OCI-LY3 (cell line): ENCODE measurements around the gene PIK3R6.
A peak's percentile ranks its signal among the peaks of the same experiment; 100 is the strongest.

Experiments
- H2AFZ ChIP-seq: fragments of 200-600, 300-600 bp; shearing (Covaris generic); 2 replicates; pipeline ENCODE4 v1.6.0; 2014; ENCODE audit warnings: antibody characterized with exemption, low read depth, low read length
- H3K27ac ChIP-seq: fragments of 200-600, 300-600 bp; sonication (generic); 2 replicates; pipeline ENCODE4 v1.5.1; 2014; ENCODE audit warnings: mild to moderate bottlenecking, low read length, moderate library complexity, mixed read lengths
- H3K27me3 ChIP-seq: fragments of 200-600, 300-600 bp; sonication (generic); 2 replicates; pipeline ENCODE4 v1.6.1; 2014; ENCODE audit warnings: low read depth, low read length, mixed read lengths
- H3K36me3 ChIP-seq: fragments of 200-600, 300-600 bp; sonication (generic); replicated peaks from 2 replicates; pipeline ENCODE3; 2014; ENCODE audit warnings: low read depth, low read length, mixed read lengths
- H3K4me1 ChIP-seq: fragments of 300-600, 200-600 bp; sonication (generic); 2 replicates; pipeline ENCODE4 v1.6.1; 2014; ENCODE audit warnings: low read length, mixed read lengths
- H3K4me2 ChIP-seq: fragments of 200-600, 300-600 bp; sonication (generic); 2 replicates; pipeline ENCODE4 v1.6.1; 2014; ENCODE audit warnings: low read length, mixed read lengths
- H3K4me3 ChIP-seq: fragments of 300-600, 200-600 bp; sonication (generic); 2 replicates; pipeline ENCODE4 v1.5.1; 2014; ENCODE audit warnings: antibody characterized with exemption, mild to moderate bottlenecking, low read length, moderate library complexity
- H3K79me2 ChIP-seq: fragments of 300-600, 200-600 bp; shearing (Covaris generic); 2 replicates; pipeline ENCODE4 v1.6.1; 2014; ENCODE audit warnings: mild to moderate bottlenecking, low read length, mixed read lengths
- H3K9ac ChIP-seq: fragments of 300-600, 200-600 bp; shearing (Covaris generic); 2 replicates; pipeline ENCODE4 v1.6.0; 2014; ENCODE audit warnings: mild to moderate bottlenecking, low read length, moderate library complexity
- H3K9me3 ChIP-seq: fragments of 200-600, 300-600 bp; shearing (Covaris generic); 2 replicates; pipeline ENCODE4 v1.6.1; 2014; ENCODE audit warnings: low read length, mixed read lengths; ENCODE audit not compliant: insufficient read depth
- H4K20me1 ChIP-seq: fragments of 200-600, 300-600 bp; sonication (generic); 2 replicates; pipeline ENCODE4 v1.6.1; 2016; ENCODE audit warnings: low read length, mixed read lengths; ENCODE audit not compliant: insufficient read depth
- CTCF ChIP-seq: fragments of 200-600, 300-600 bp; sonication (generic); IDR thresholded peaks from 2 replicates; pipeline ENCODE4 v1.5.1; 2014; ENCODE audit warnings: antibody characterized with exemption, low read length, low read depth
- EZH2phosphoT487 ChIP-seq: fragments of 200-600 bp; shearing (Covaris generic); IDR thresholded peaks from 2 replicates; pipeline ENCODE4 v1.6.1; 2018; ENCODE audit warnings: antibody characterized with exemption, mixed run types, low read depth

The PIK3R6 gene

DNA sequence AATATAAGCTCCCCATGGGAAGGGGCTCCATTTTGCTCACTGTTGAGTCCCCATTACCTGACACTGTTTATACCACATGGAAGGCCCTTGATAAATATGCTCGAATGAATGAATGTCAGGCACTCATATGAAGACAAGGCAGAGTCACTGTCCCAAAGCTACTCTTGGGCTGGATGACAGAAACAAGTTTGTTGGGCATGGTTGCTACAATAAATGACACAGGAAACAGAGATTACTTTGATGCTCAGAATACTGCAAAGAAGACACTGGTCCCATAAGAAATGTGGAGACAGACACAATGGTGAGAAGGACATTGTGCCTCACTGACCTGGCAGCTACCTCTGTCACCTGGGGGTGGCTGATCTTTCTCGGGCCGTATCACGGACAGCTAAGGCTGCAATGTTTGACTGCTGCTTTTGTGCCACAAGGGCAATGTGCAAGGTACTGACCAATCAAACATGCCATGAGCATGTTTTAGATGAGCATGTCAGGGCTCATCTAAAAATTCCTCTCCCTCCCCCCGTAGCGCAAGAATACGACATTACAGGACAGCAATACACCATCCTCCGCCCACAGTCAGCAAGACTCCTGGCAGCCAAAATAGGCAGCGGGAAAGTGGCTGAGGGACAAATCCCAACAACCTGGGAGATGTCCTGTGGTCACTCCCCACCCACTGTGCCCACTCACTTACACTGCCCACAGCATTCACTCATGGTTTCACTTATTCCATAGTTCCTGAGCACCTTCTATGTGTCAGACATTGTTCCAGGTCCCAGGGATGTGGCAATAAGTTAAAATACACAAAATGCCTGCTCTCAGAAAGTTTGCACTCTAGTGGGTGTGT, 5.0 kb downstream of the PIK3R6 start:
- TF ChIP-seq CTCF (no peak), EZH2phosphoT487 (no peak)
- H3K36me3 ChIP-seq = no peaks in the 10 kb centered on the region
- H3K27ac ChIP-seq = no peak overlapping the region
- H2AFZ ChIP-seq = no peak overlapping the region
- no peaks in the 10 kb centered on the region for H3K9me3 ChIP-seq
- H3K4me3 ChIP-seq = no peak overlapping the region
- H3K79me2 ChIP-seq = no peaks in the 10 kb centered on the region
- no peak overlapping the region for H3K9ac ChIP-seq
- H3K4me1 ChIP-seq = peaks cover 48% of the 10 kb centered on the region
- H3K4me2 ChIP-seq = no peak overlapping the region
- no peaks in the 10 kb centered on the region for H4K20me1 ChIP-seq
- H3K27me3 ChIP-seq = 0 out of 2 replicates have a peak, but pooled peaks cover 5% of the 10 kb centered on the region

DNA sequence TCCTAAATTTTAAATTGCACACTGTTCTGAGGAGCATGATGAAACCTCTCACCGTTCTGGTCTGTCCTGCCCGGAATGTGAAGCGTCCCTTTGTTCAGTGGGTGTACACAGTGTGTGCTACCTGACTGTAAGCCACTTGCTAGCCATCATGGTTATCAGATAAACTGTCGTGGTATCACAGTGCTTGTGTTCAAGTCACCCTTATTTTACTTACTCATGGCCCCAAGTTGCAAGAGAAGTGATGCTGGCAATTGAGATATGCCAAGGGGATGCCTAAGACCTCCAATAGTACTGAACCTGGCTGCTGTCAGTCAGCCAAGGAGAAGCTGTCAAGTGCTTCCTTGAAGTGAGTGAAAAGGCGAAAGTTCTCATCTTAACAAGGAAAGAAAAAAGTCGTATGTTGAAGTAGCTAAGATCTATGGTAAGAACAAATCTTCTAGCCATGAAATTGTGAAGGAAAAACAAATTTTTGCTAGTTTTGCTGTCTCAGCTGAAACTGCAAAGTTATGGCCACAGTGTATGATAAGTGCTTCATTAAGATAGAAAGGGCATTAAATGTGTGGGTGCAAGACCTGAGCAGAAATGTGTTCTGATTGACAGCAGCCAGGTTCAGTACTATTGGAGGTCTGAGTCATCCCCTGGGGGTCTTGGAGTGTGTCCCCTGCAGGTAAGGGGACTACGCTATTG, 5.8 kb downstream of the PIK3R6 start:
- H3K9me3 ChIP-seq = no peaks in the 10 kb centered on the region
- no peak for TF ChIP-seq EZH2phosphoT487
- no peak for TF ChIP-seq CTCF
- peaks cover 5% of the 10 kb centered on the region; the same call in 1 of the 2 replicates for H3K27me3 ChIP-seq
- H3K79me2 ChIP-seq = no peaks in the 10 kb centered on the region
- no peaks in the 10 kb centered on the region for H4K20me1 ChIP-seq
- peaks cover 52% of the 10 kb centered on the region for H3K4me1 ChIP-seq
- no peak overlapping the region for H2AFZ ChIP-seq
- H3K4me3 ChIP-seq = no peak overlapping the region
- H3K4me2 ChIP-seq = no peak overlapping the region
- no peak overlapping the region for H3K27ac ChIP-seq
- H3K36me3 ChIP-seq = no peaks in the 10 kb centered on the region
- H3K9ac ChIP-seq = no peak overlapping the region

GRCh38 chr17:8859804-8860430, 7.6 kb downstream of the PIK3R6 start:
- Histone ChIP-seq H3K27ac (peak overlapping the region; percentile 79; the same call in 1 of the 2 replicates), H4K20me1 (no peaks in the 10 kb centered on the region), H3K27me3 (peaks cover 5% of the 10 kb centered on the region; the same call in 1 of the 2 replicates), H3K4me3 (no peak overlapping the region), H3K79me2 (no peaks in the 10 kb centered on the region), H3K4me1 (peaks cover 63% of the 10 kb centered on the region), H3K9ac (no peak overlapping the region), H2AFZ (no peak overlapping the region), H3K36me3 (no peaks in the 10 kb centered on the region), H3K9me3 (no peaks in the 10 kb centered on the region), H3K4me2 (no peak overlapping the region)
- TF ChIP-seq EZH2phosphoT487 (no peak), CTCF (no peak)
